ENCODE measurements around the gene GTPBP1.

Gene GTPBP1

GRCh38 chr22:38741576-38741975 lies 35.8 kb downstream of the GTPBP1 start:
- DNase-seq (ENCODE audit: low read depth) = no peak

DNA sequence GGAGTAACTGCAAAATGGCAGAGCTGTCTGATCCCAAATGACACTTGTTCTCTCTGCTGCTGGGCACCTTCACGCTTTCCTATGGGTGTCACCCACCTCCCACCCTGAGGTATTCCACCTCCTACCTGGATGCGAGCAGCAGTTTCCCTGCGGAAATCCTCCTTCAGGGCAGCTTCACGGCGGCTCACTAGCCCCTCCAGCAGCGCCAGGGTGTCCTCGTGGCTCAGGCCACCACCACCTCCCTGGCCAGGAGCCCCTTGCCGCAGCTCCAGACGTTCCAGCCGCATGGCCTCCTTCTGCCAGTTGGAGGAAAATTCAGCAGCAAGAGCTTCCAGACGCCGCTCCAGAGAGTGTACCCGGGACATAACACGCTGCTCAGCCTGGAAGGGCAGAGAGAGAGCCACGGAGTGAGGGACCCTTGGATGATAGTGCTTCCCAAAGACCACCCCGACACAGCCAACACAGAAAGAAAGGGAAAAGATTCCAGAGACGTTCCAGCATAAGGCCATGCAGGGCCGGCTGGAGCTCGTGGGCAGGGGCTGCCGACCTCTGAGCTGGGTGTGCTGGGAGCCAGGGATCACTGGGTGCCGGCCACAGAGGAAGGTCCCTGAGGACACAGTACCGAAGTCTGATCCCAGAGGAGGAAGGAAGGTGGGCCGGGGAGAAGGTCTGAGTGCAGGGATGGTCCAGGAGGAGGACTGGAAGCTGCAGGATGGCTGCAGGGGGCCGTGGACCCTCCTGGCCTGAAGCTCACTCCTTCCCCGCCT lies 36.6 kb downstream of the GTPBP1 start:
- DNase-seq (ENCODE audit: low read depth) = no peak

DNA sequence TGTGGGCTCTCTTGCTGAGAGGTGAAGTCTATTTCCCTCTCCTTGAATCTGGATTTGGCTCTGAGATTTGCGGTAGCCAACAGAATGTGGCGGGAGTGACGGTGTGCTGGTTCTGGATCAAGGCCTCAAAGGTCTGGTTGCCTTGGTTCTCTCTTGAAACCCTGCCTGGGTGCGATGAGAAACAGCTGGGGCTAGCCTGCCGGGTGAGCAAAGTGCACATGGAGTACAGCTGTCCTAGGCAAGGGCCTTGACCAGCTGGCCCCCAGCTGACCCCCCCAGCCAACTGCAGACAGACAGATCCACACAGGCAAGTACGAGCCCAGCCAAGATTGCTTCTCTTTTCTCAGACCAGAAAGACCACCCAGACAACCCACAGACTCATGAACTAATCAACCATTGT lies 39.2 kb downstream of the GTPBP1 start:
- no peak for DNase-seq (ENCODE audit: low read depth)

GRCh38 chr22:38745676-38746460 lies 40.1 kb downstream of the GTPBP1 start:
- DNase-seq (ENCODE audit: low read depth) = no peak

GRCh38 chr22:38748487-38749136 lies 42.9 kb downstream of the GTPBP1 start:
- DNase-seq (ENCODE audit: low read depth) = no peak

GRCh38 chr22:38750104-38750503 lies 44.4 kb downstream of the GTPBP1 start:
- no peak for DNase-seq (ENCODE audit: low read depth)

DNA sequence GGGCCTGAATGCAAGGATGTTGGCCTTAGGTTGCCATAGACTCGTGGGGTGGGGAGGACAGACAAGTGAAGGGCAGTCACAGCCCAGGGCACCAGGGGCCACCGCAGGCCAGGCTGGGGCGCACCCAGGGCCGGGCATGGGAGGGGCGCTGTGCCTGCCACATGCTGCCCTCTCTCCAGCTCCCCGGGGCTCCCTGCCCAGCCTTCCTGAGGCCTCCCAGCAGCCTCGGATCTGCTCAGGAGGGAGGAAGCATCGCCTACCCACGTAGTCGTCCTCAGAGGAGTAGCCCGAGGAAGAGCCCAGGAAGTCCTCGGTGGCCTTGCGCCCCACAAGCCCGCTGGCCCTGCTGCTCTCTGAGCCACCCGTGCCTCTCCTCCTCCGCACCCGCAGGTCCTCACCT lies 44.9 kb downstream of the GTPBP1 start:
- no peak for DNase-seq (ENCODE audit: low read depth)

DNA sequence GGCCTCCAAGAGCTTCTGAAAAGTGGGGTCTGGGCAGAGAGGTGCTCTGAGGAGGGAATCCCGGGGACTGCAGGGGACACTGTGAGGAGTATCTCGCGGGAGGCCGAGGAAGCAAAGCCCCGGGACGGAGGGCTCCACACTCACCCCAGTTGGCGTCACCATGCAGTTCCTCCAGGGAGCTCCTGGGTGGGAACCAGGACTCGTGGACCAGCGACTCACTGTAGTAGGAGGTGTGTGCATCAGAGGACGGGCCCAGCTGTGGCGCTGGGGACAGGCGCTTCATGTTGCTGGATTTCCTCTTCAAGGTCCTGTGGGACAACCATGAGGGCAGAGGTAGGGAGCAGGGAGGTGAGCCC lies 45.3 kb downstream of the GTPBP1 start:
- no peak for DNase-seq (ENCODE audit: low read depth)

GRCh38 chr22:38751422-38752346 lies 45.9 kb downstream of the GTPBP1 start:
- DNase-seq (ENCODE audit: low read depth) = peak; percentile 50

- DNase-seq (ENCODE audit: low read depth) = no peak
Measured at GRCh38 chr22:38753948-38754750, 48.4 kb downstream of the GTPBP1 start.

- DNase-seq (ENCODE audit: low read depth) = no peak
Measured at GRCh38 chr22:38754751-38755154, 49.0 kb downstream of the GTPBP1 start.

DNA sequence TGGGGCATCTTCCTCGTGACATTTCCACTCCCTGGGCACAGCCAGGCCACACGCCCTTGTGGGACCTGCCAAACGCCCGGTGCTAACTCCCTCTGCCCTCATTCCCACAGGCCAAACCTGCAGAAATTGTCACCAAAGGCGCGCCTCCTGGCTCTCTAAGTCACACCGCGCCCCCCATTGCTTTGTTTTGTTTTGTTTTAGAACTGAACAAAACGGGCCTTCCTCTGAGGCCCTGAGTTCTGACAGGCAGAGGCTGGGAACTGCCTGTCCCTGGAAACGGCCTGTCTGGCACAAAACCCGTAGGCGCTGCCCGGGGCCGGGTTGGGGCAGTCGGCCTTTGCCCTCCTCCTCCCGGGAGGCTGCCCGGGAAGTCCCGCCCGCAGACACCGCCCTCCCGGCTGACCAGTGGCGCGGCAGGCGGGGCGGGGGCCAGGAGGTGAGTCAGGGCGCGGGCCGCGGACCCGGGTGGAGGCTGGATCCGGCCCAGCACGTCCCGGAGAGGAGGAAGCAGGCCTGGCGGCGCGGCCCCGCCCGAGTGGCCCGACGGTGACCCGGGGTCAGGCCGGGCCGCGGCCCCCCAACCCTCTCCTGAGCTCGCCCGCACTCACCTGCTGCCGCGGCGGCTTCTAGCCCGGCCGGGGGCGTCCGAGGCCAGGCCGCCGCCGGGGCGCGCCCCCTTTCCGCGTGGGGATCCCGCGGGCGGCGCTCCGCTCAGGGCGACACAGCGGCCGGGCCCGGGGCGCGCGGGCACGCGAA lies 49.6 kb downstream of the GTPBP1 start:
- peak; percentile 45 for DNase-seq (ENCODE audit: low read depth)

GRCh38 chr22:38755911-38756532 lies 50.3 kb downstream of the GTPBP1 start, which contains the start of gene SUN2:
Gene SUN2 (minus strand): TSS chr22:38755998. CDS start chr22:38752628, 3,370 bp downstream.
- DNase-seq (ENCODE audit: low read depth) = peak; percentile 92

- DNase-seq (ENCODE audit: low read depth) = no peak
Measured at GRCh38 chr22:38756711-38757463, 51.1 kb downstream of the GTPBP1 start.

- DNase-seq (ENCODE audit: low read depth) = no peak
Measured at GRCh38 chr22:38757464-38757757, 51.7 kb downstream of the GTPBP1 start.

GRCh38 chr22:38758276-38758945 lies 52.7 kb downstream of the GTPBP1 start:
- peak; percentile 58 for DNase-seq (ENCODE audit: low read depth)

DNA sequence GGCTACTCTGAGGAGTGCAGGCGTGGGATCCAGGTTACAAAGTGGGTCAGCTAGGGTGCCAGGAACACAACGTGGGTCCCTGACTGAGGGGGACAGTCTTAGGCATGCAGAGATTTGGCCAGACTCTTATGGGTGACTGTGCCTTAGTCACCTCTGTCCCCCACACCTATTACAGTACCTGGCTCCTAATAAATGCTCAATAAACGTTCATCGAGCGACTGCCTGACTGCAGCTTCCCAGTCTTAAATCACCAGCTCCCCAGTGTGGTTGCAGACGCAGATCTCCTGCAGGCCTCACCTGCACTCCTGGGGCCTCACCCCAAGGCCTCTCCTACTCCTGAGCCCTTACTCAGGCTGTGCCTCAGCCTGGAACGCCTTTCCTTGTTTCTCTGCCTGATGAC lies 53.3 kb downstream of the GTPBP1 start:
- DNase-seq (ENCODE audit: low read depth) = no peak

DNA sequence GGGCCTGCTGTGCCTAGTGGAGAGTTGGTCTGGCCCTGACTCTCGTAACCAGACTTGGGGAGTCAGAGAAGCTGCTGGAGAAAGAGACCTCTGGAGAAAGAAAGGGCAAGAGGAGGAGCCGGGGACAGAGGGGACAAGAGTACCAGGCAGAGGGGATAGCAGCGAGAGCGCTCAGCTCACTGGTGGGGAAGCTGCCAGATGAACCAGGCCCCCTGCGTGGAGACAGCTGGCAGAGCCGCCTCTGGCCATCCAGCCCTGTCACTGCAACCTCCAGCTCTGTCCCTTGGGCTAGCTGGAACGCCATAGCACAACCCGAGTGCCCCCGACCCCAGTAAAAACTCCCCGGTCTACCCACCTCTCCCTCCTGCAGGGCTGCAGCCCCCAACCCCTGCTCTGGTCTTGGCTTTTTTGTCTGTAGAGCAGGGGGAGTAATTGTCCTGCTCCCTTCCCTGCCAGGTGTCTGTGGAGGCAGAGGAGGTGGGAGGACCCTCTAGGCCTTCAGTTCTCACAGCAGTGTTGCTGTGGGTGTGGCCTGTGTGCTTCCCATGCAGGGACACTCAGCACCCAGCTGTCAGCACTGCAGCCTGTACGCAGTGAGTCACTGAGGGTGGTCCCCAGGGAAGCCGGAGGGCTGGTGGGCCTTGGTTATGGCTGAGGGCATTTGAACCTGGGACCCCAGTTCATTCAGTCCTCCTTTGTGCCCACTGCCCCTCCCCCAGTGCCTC lies 54.9 kb downstream of the GTPBP1 start:
- DNase-seq (ENCODE audit: low read depth) = no peak

Measured in stimulated activated CD8-positive, alpha-beta memory T cell treated with anti-CD3 and anti-CD28 coated beads, Interleukin-12 subunit alpha, Interleukin-12 subunit beta, amount 100 ng/mL, for 4 hours (primary cell).